ENCODE results near the gene NKX6-1.

GRCh38 chr4:84501202-84501503 is 2.1 kb upstream of the NKX6-1 start:
- TF ChIP-seq CTCF (conservative IDR thresholded peaks at IDR 0.05 in 1 of 2, IDR thresholded peaks at IDR 0.05 in 1 of 2; ENCODE audit: low read depth in 1 of 2, low read length in 2 of 2) (no peak), EZH2 (IDR thresholded peaks at IDR 0.05; ENCODE audit: low read length, missing control alignments) (no peak)

Data from fibroblast of lung (primary cell).